ENCODE measurements around the gene CDCA4.

CDCA4 gene

GRCh38 chr14:104978746-104979691, 41.9 kb downstream of the CDCA4 start:
- no peaks in the 10 kb centered on the region for H3K27me3 ChIP-seq (ENCODE audit: control insufficient read depth in 1 of 2, insufficient read depth in 1 of 2, low read length in 2 of 2)
- 43% methylated on average over 32 of the region's 32 CpGs for WGBS

GRCh38 chr14:104977681-104978653, 42.9 kb downstream of the CDCA4 start, which contains the start of gene AHNAK2:
Gene AHNAK2 (minus strand): TSS chr14:104978374. CDS start chr14:104978237, 137 bp downstream.
- Histone ChIP-seq H2BK15ac (ENCODE audit: low read depth, poor library complexity, severe bottlenecking) (peak within 1 kb of the TSS; percentile 0), H3K27me3 (ENCODE audit: control insufficient read depth in 1 of 2, insufficient read depth in 1 of 2, low read length in 2 of 2) (no peaks in the 10 kb centered on the region), H3K4me3 (ENCODE audit: insufficient read depth in 1 of 2, low read depth in 1 of 2, low read length in 2 of 2) (peak within 1 kb of the TSS; percentile 68 to 88), H3K9ac (ENCODE audit: low read length) (peak within 1 kb of the TSS; percentile 83), H3K4ac (ENCODE audit: low read depth in 1 of 2, low read length in 2 of 2) (peak within 1 kb of the TSS; percentile 1 to 42), H2AFZ (ENCODE audit: low read depth, low read length) (peak within 1 kb of the TSS; percentile 74), H3K23ac (ENCODE audit: low read length in 2 of 2) (peak within 1 kb of the TSS in 1 of 2 experiments; percentile 43), H2BK12ac (ENCODE audit: low read length in 2 of 2) (peak within 1 kb of the TSS in 1 of 2 experiments; percentile 16), H3K18ac (ENCODE audit: low read depth in 1 of 2, low read length in 2 of 2) (peak within 1 kb of the TSS; percentile 35 to 43), H3K79me1 (replicated peaks; ENCODE audit: low read length, poor library complexity, severe bottlenecking) (peaks cover 14% of the 10 kb centered on the region), H2BK5ac (ENCODE audit: low read depth, low read length, poor library complexity, severe bottlenecking) (peak within 1 kb of the TSS; percentile 36), H2AK5ac (ENCODE audit: low read length, severe bottlenecking) (no peak within 1 kb of the TSS), H3K36me3 (ENCODE audit: control insufficient read depth in 1 of 2, insufficient read depth in 2 of 2, low read depth in 1 of 2, low read length in 2 of 2) (peaks cover 0 to 5% of the 10 kb centered on the region in 2 experiments), H3K27ac (ENCODE audit: low read length, poor library complexity, severe bottlenecking) (no peak within 1 kb of the TSS), H4K8ac (ENCODE audit: low read length) (peak within 1 kb of the TSS; percentile 73), H2BK120ac (ENCODE audit: low read depth, low read length) (no peak within 1 kb of the TSS), H4K91ac (ENCODE audit: low read length) (peak within 1 kb of the TSS; percentile 25), H3K14ac (ENCODE audit: low read length in 2 of 2) (peak within 1 kb of the TSS in 1 of 2 experiments; percentile 39), H3K4me2 (ENCODE audit: low read length, poor library complexity, severe bottlenecking) (peak within 1 kb of the TSS; percentile 84), H3K4me1 (ENCODE audit: control insufficient read depth, insufficient read depth, low read depth, low read length) (peaks cover 88% of the 10 kb centered on the region), H3K9me3 (ENCODE audit: control insufficient read depth, low read length) (no peaks in the 10 kb centered on the region)
- WGBS = 7% methylated on average over 73 of the region's 111 CpGs
- peak; percentile 81 for DNase-seq

More at GRCh38 chr14:104978746-104979691, 41.9 kb downstream of the CDCA4 start:
- Histone ChIP-seq H3K23ac (ENCODE audit: low read length in 2 of 2) (peak overlapping the region in 1 of 2 experiments; percentile 43), H3K14ac (ENCODE audit: low read length in 2 of 2) (no peak overlapping the region), H2AK5ac (ENCODE audit: low read length, severe bottlenecking) (no peak overlapping the region), H3K18ac (ENCODE audit: low read depth in 1 of 2, low read length in 2 of 2) (peak overlapping the region in 1 of 2 experiments; percentile 32), H4K91ac (ENCODE audit: low read length) (peak overlapping the region; percentile 25), H3K4me1 (ENCODE audit: control insufficient read depth, insufficient read depth, low read depth, low read length) (peaks cover 78% of the 10 kb centered on the region), H3K4me2 (ENCODE audit: low read length, poor library complexity, severe bottlenecking) (peak overlapping the region; percentile 84), H3K27ac (ENCODE audit: low read length, poor library complexity, severe bottlenecking) (no peak overlapping the region), H3K9me3 (ENCODE audit: control insufficient read depth, low read length) (no peaks in the 10 kb centered on the region), H3K79me1 (replicated peaks; ENCODE audit: low read length, poor library complexity, severe bottlenecking) (peaks cover 14% of the 10 kb centered on the region), H2BK120ac (ENCODE audit: low read depth, low read length) (no peak overlapping the region), H3K9ac (ENCODE audit: low read length) (no peak overlapping the region), H2BK12ac (ENCODE audit: low read length in 2 of 2) (peak overlapping the region in 1 of 2 experiments; percentile 7), H4K8ac (ENCODE audit: low read length) (peak overlapping the region; percentile 73), H3K4me3 (ENCODE audit: insufficient read depth in 1 of 2, low read depth in 1 of 2, low read length in 2 of 2) (peak overlapping the region; percentile 40 to 63), H3K4ac (ENCODE audit: low read depth in 1 of 2, low read length in 2 of 2) (peak overlapping the region in 1 of 2 experiments; percentile 42), H2AFZ (ENCODE audit: low read depth, low read length) (peak overlapping the region; percentile 74), H2BK15ac (ENCODE audit: low read depth, poor library complexity, severe bottlenecking) (peak overlapping the region; percentile 0), H3K36me3 (ENCODE audit: control insufficient read depth in 1 of 2, insufficient read depth in 2 of 2, low read depth in 1 of 2, low read length in 2 of 2) (peaks cover 0 to 5% of the 10 kb centered on the region in 2 experiments), H2BK5ac (ENCODE audit: low read depth, low read length, poor library complexity, severe bottlenecking) (no peak overlapping the region)
- DNase-seq = no peak

- no peaks in the 10 kb centered on the region for H3K27me3 ChIP-seq (ENCODE audit: control insufficient read depth in 1 of 2, insufficient read depth in 1 of 2, low read length in 2 of 2)
- H3K23ac ChIP-seq (ENCODE audit: low read length in 2 of 2) = no peak overlapping the region
- no peak overlapping the region for H3K18ac ChIP-seq (ENCODE audit: low read depth in 1 of 2, low read length in 2 of 2)
- H2BK12ac ChIP-seq (ENCODE audit: low read length in 2 of 2) = peak overlapping the region in 1 of 2 experiments; percentile 16
- H3K4me2 ChIP-seq (ENCODE audit: low read length, poor library complexity, severe bottlenecking) = peak overlapping the region; percentile 81
- H2BK120ac ChIP-seq (ENCODE audit: low read depth, low read length) = no peak overlapping the region
- H2BK5ac ChIP-seq (ENCODE audit: low read depth, low read length, poor library complexity, severe bottlenecking) = no peak overlapping the region
- peak overlapping the region; percentile 83 for H3K9ac ChIP-seq (ENCODE audit: low read length)
- no peak overlapping the region for H4K91ac ChIP-seq (ENCODE audit: low read length)
- H3K4ac ChIP-seq (ENCODE audit: low read depth in 1 of 2, low read length in 2 of 2) = peak overlapping the region in 1 of 2 experiments; percentile 1
- peaks cover 16% of the 10 kb centered on the region for H3K79me1 ChIP-seq (replicated peaks; ENCODE audit: low read length, poor library complexity, severe bottlenecking)
- H3K14ac ChIP-seq (ENCODE audit: low read length in 2 of 2) = peak overlapping the region in 1 of 2 experiments; percentile 78
- no peak overlapping the region for H2BK15ac ChIP-seq (ENCODE audit: low read depth, poor library complexity, severe bottlenecking)
- H3K36me3 ChIP-seq (ENCODE audit: control insufficient read depth in 1 of 2, insufficient read depth in 2 of 2, low read depth in 1 of 2, low read length in 2 of 2) = peaks cover 0 to 5% of the 10 kb centered on the region in 2 experiments
- H3K9me3 ChIP-seq (ENCODE audit: control insufficient read depth, low read length) = no peaks in the 10 kb centered on the region
- H3K27ac ChIP-seq (ENCODE audit: low read length, poor library complexity, severe bottlenecking) = no peak overlapping the region
- no peak overlapping the region for H4K8ac ChIP-seq (ENCODE audit: low read length)
- peak overlapping the region; percentile 68 to 88 for H3K4me3 ChIP-seq (ENCODE audit: insufficient read depth in 1 of 2, low read depth in 1 of 2, low read length in 2 of 2)
- no peak overlapping the region for H2AK5ac ChIP-seq (ENCODE audit: low read length, severe bottlenecking)
- no peak overlapping the region for H2AFZ ChIP-seq (ENCODE audit: low read depth, low read length)
- WGBS = 88% methylated on average over 11 of the region's 11 CpGs
- H3K4me1 ChIP-seq (ENCODE audit: control insufficient read depth, insufficient read depth, low read depth, low read length) = peaks cover 89% of the 10 kb centered on the region
- DNase-seq = no peak
Measured at GRCh38 chr14:104977008-104977680, 43.7 kb downstream of the CDCA4 start.

Measured in mesenchymal stem cell (in vitro differentiated cells and primary cell).